Suppressor macrophage treated with lipopolysaccharide for 1 hour (primary cell): Measurements from ENCODE around the gene RALGDS.

ENCODE experiments used
- DNase-seq, 3 donors: peaks; one replicate each; pipeline ENCODE4 v3.0.0-alpha.2; 2020 to 2022

RALGDS gene

DNA sequence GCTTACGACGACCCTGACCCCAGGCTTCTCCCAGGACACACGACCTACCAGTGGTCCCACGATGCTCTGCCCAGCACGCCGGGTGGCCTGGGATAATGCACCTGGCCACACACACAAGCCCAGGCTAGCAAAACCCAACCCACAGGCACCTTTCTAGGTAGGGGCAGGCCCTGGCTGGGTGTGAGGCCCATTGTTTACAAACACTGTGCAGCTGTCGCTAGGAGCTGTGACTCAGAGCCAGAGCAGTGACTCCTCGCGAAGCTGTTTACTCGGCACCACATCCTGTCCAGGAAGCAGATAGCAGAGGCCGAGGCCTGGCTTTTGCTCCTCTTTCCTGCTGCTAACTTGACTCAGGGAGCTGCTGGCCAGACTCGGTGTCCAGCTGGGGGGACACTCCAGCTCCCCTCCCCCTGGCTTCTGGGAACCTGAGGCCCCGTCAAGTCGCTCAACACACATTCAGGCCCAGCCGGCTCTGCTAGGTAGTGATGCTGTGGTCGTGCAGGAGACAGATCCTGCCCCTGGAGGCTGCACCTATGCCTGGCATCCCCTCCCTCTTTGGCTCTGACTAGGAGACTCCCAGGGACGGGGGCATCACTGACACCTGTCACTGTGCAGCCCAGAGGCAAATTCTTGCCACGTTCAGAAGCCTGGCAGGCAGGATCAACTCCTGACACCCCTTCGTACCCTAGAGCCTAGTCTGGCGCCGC, 12.8 kb upstream of the RALGDS start:
- peak; percentile 73 to 85 (median 76) for DNase-seq

- DNase-seq = no peak
Measured at GRCh38 chr9:133132174-133132573, 11.1 kb upstream of the RALGDS start.

DNA sequence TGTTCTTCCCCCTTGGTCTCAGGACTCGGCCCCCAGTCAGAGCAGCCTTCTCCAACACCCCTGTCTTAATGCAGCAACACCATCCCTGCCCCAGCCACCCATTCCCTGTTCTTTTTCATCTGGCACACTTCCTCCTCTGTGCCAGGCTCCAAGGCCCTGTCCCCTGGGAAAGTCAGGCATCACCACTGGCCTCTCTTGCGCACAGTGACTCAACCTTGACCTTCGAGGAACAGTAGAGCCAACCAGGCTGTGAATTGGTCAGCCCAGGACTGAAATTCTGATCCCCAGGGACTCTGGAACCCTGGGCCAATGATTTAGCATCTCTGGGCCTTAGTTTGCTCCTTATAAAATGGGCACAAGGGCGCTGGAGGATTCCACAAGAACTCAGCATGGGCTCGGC, 10.5 kb upstream of the RALGDS start:
- no peak for DNase-seq

GRCh38 chr9:133130685-133131244, 9.7 kb upstream of the RALGDS start:
- no peak for DNase-seq

DNA sequence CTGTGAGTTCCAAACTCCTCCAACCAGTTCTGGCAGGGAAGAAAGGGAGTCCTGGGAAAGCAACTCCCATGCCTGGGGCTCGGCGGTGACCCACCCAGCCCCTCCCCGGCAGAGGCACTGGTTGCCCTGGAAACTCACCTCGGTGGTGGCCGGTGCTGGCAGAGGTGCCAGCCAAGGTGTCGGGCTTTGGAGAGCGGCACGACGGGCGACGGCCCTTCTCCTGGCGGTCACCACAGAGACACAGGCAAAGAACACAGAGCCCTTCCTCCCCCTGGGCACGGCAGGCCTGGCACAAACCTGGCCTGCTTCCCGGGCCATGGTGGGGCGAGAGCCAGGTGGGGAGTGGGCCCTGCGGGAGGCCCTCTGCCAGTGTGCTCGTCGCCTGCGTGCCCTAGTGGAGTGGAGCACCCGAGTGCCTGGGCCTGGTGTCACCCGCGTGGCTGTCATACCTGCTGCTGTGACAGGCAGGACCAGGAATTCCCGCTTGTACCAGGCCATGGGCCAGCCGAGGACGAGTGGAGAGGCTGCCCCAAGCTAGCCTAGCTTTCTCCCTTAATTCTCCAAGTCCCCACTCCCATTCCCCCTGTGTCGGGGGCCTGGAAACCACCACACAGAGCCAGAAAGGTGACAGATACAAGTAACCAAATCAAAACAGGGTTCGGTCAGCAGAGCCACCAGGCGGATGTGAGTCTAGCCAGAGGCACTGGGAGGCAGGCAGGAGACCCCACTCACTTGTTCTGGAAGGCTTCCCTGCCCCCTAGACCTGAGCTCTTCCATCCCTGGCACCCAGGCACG, 8.2 kb upstream of the RALGDS start:
- DNase-seq = no peak

GRCh38 chr9:133128152-133128551, 7.1 kb upstream of the RALGDS start:
- no peak for DNase-seq

DNA sequence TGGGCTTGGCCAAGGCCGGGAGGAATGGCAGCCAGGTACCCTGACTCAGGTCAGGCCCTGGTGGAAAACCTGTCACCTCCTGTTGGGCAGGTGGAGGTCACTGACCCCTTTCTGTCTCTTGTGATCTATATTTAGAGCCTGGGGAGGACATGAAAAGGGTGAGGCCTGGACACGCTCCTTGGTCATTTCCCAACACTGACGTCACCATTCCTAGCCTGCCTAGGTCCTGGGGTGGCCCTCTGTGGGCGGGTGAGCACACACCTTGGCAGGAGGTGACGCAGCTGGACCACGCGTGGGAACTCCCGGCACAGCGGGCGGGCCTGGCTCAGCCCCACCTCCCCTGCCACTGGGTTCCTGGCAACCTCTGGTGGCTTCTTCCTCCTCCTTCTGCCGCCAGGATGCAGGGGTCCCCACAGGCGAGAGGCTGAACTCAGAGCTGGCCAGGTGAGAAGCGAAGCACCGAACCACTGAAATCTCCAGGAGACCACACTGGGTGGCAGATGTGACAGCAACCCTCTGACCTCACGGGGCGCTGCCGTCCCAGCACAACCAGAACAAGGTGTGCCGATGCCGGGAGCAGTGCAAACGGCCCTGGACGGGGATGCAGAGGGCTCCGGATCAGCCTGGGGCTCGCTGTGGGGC, 6.4 kb upstream of the RALGDS start:
- no peak for DNase-seq

DNA sequence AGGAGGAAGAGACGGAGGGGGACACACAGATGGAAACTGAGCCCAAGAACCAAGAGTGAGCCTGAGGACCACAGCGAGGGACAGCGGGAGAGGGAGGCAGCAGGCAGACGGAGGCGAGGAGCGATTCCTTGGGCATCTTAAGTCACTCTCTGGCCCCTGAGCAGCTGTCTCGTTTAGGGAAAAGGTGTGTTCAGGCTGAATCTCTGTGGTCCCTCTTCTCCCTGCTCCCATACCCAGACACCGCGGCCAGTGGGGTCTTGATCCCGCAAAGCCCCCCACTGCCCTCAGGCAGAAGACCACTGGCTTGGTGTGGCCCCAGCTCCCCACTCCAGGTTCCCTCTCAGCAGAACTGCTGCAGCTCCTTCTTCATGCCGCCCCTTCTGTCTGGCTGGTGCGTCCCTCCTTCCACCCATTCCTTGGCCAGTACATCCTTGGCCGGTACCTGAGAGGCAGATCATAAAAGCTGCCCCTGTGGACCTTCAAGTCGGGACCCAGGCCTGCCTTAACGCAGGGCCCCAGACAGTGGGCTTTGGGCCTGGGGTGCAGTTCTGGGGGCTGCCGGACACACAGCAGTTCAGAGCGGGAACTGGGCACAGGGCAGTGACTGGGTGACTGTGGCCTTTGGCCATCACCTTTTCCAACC, 5.8 kb upstream of the RALGDS start:
- DNase-seq = no peak

- peak in 2 of 3 donors; percentile 60 to 71 for DNase-seq
Measured at GRCh38 chr9:133125941-133126696, 5.1 kb upstream of the RALGDS start.

- DNase-seq = peak in 1 of 3 donors; percentile 62
Measured at GRCh38 chr9:133124907-133125275, 3.9 kb upstream of the RALGDS start.

DNA sequence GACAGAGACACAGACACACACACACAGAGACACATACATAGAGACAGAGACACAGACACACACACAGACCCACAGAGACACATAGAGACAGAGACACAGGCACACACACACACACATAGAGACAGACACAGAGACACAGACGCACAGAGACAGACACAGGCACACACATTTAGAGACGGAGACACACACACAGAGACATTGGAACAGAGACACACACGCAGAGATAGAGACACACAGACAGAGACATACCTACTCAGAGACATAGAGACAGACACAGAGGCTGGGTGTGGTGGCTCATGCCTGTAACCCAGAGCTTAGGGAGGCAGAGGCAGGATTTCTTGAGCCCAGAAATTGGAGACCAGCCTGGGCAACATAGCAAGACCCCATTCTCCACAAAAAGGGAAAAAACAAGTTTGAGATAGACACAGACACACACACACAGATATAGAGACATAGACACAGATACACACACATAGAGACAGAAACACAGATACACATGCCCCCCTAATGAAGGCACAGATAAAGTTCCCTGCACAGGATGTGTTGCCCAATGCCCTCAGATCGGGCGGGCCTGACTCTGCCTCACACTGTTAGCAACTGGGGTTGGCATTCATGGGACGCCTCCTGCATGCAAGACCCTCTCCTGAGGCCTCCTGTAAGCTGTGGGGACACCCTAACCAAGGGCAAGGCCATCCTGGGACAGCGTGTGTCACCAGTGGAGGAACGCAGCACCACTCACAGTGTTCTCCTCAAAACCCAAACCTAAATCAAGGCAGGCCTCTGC, 3.3 kb upstream of the RALGDS start:
- DNase-seq = peak in 1 of 3 donors; percentile 46

- DNase-seq = peak; percentile 46 to 55 (median 54)
Measured at GRCh38 chr9:133122935-133123611, 2.0 kb upstream of the RALGDS start.

GRCh38 chr9:133122605-133122934, 1.5 kb upstream of the RALGDS start:
- DNase-seq = no peak

DNA sequence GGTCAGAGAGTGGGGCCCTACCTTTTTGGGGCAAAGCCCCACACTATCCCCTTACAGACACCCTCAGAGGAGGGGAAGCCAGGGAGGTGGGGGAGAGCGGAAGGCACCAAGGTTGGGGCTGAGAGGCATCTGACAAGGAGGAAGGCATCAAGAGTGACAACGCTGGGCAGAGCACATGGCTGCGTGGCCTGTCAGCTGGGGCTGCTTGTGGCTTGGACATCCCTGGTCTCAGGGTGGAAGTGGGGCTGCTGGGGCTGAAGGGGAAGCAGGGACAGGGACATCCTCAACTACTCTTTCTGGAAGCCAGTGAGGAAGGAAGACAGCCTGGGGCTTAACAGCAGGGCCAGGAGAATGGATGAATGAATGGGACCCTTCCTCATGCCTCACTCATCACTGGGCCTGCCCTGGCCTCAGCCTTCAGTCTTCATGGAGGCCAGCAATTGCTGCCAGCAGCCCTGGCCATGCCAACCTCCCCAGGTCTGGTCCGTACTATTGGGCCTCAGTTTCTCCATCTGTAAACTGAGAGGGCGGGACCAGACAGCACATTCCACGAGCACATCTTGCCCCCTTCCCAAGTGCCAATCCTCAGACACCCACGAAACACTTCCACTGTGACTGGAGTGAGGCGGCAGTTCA, 993 bp upstream of the RALGDS start:
- peak; percentile 71 to 81 (median 78) for DNase-seq

- DNase-seq = no peak
Measured at GRCh38 chr9:133120501-133121197, 391 bp downstream of the RALGDS start.

DNA sequence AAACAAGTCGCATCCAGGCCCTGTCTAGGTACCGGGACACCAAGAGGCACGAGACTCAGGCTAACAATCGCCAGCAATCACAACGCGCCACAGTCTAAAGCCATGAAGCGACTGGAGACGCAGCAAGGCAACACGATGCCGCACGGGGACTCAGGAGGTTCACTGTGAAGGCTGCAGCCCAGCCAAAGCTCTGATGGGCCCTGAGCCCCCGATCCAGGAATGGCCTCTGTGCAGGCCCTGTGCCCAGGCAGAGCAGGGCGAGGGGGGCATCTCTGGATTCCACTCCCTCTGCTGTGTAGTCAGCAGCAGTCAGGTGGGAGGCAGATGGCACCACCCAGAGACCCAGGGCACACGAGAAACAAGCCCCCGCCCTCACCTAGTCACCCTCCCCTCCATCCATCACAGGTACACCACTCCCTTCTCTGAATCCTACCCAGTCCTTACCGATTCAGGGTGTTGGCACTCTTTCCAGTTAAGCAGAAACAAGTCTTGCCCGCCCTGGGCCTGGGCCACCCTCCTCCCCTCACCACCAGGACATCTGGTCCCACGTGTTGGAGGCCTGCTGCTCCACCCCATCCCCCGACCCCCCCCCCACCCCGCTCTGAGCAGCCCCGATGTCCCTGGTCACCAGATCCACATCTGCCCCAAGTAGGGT, 1.1 kb downstream of the RALGDS start:
- DNase-seq = no peak

- peak in 2 of 3 donors; percentile 26 to 53 for DNase-seq
Measured at GRCh38 chr9:133119103-133119845, 1.8 kb downstream of the RALGDS start.

DNA sequence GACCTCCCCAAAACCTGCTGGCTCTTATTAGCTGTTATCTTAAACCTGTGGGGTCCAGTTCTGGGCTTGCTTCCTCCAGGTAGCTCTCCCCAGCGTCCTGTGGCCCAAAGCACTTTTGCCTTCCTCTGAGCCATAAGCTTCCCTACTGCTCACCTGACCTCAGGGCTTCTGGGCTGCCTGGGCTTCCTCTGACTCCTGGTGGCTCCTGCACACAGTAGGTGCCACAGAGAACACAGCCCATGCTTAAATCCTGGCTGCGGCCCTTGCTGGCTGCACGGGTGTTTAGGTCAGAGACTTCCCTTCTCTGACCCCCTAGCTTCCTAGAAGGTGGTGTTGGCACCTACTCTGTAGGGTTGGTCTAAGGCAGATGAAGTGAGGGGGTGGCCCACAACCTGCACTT, 2.5 kb downstream of the RALGDS start:
- no peak for DNase-seq

DNA sequence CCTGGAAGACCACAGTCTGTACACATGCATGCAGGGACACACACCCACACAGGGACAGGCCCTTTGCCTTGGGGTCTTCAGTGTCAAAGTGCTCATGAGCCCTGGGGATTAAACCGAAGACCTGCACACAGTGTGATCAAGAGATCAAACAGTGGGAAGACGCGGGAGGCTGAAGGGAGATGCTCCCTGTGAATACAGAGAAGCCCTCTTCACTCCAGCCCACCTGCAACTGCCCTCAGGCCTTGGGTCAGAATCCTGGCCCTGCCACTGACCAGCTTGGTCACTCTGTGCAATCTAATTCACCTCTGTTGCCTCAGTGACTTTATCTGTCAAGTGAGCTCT, 2.9 kb downstream of the RALGDS start:
- DNase-seq = no peak
